H9 (cell line): ENCODE results near the gene USP9X. TPM values are rescaled to one million over a fixed set of nuclear protein-coding genes. Genes with fewer than 3 reads are reported as not detected.

ENCODE experiments used
- DNase-seq: peaks from one replicate; pipeline ENCODE4 v3.0.0-alpha.2; 2017
- H2AFZ ChIP-seq: one replicate; pipeline ENCODE4 v1.6.1; 2013; ENCODE audit warnings: mild to moderate bottlenecking, low read length, control low read depth, moderate library complexity
- H2AK5ac ChIP-seq: 2 replicates; pipeline ENCODE4 v1.6.1; 2013; ENCODE audit warnings: low read length, control low read depth, mixed read lengths; ENCODE audit not compliant: insufficient read length
- H2BK120ac ChIP-seq: one replicate; pipeline ENCODE4 v1.6.1; 2013; ENCODE audit warnings: low read depth, mild to moderate bottlenecking, low read length, control low read depth, inconsistent platforms; ENCODE audit not compliant: poor library complexity, severe bottlenecking
- H2BK12ac ChIP-seq: 2 replicates; pipeline ENCODE4 v1.6.1; 2013; ENCODE audit warnings: low read length, control low read depth, mixed read lengths, low read depth; ENCODE audit not compliant: insufficient read length
- H2BK15ac ChIP-seq: 2 replicates; pipeline ENCODE4 v1.6.1; 2013; ENCODE audit warnings: low read depth, low read length, control low read depth
- H2BK20ac ChIP-seq: one replicate; pipeline ENCODE4 v1.6.1; 2013; ENCODE audit warnings: low read depth, mild to moderate bottlenecking, low read length, control low read depth, inconsistent platforms; ENCODE audit not compliant: poor library complexity, severe bottlenecking
- H2BK5ac ChIP-seq: 2 replicates; pipeline ENCODE4 v1.6.1; 2013; ENCODE audit warnings: low read length, control low read depth, mixed read lengths; ENCODE audit not compliant: insufficient read length
- H3K14ac ChIP-seq: 2 replicates; pipeline ENCODE4 v1.6.1; 2013; ENCODE audit warnings: low read length, control low read depth; ENCODE audit not compliant: insufficient read depth
- H3K18ac ChIP-seq: 2 replicates; pipeline ENCODE4 v1.6.1; 2013; ENCODE audit warnings: low read depth, mild to moderate bottlenecking, mixed read lengths, low read length, control low read depth; ENCODE audit not compliant: insufficient read length
- H3K23ac ChIP-seq: 2 replicates; pipeline ENCODE4 v1.6.1; 2013; ENCODE audit warnings: low read length, control low read depth, mixed read lengths, low read depth; ENCODE audit not compliant: insufficient read length
- H3K23me2 ChIP-seq: 2 replicates; pipeline ENCODE4 v1.6.1; 2013; ENCODE audit warnings: low read depth, mild to moderate bottlenecking, mixed read lengths, low read length, control low read depth; ENCODE audit not compliant: insufficient read length, poor library complexity, severe bottlenecking
- H3K27ac ChIP-seq: 2 replicates; pipeline ENCODE4 v1.5.1; 2013; ENCODE audit warnings: low read length, control low read depth, mixed read lengths, low read depth; ENCODE audit not compliant: insufficient read length
- H3K27me3 ChIP-seq: 2 replicates; pipeline ENCODE4 v1.6.1; 2013; ENCODE audit warnings: low read length, control low read depth, inconsistent platforms; ENCODE audit not compliant: insufficient read depth
- H3K4ac ChIP-seq: 2 replicates; pipeline ENCODE4 v1.6.1; 2013; ENCODE audit warnings: low read depth, mild to moderate bottlenecking, control low read depth, inconsistent platforms, low read length, moderate library complexity
- H3K4me1 ChIP-seq: 2 replicates; pipeline ENCODE4 v1.6.1; 2013; ENCODE audit warnings: low read length, control low read depth, inconsistent platforms; ENCODE audit not compliant: insufficient read depth
- H3K4me2 ChIP-seq: 2 replicates; pipeline ENCODE4 v1.6.1; 2013; ENCODE audit warnings: low read length, control low read depth, mixed read lengths; ENCODE audit not compliant: insufficient read length, insufficient read depth
- H3K56ac ChIP-seq: 2 replicates; pipeline ENCODE4 v1.6.1; 2013; ENCODE audit warnings: low read depth, mild to moderate bottlenecking, mixed read lengths, low read length, control low read depth; ENCODE audit not compliant: insufficient read length
- H3K79me1 ChIP-seq: 2 replicates; pipeline ENCODE4 v1.6.1; 2013; ENCODE audit warnings: low read depth, mild to moderate bottlenecking, moderate library complexity, low read length, control low read depth, inconsistent platforms; ENCODE audit not compliant: insufficient read depth, poor library complexity, severe bottlenecking
- H3K79me2 ChIP-seq: 2 replicates; pipeline ENCODE4 v1.6.1; 2013; ENCODE audit warnings: low read length, control low read depth, inconsistent platforms; ENCODE audit not compliant: insufficient read depth
- H3K9ac ChIP-seq: 2 replicates; pipeline ENCODE4 v1.6.1; 2013; ENCODE audit warnings: low read length, control low read depth, mixed read lengths; ENCODE audit not compliant: insufficient read length; ENCODE audit errors: extremely low read depth
- H3K9me3 ChIP-seq: one replicate; pipeline ENCODE4 v1.6.1; 2013; ENCODE audit warnings: low read depth, low read length, inconsistent platforms; ENCODE audit not compliant: control insufficient read depth
- H3T11ph ChIP-seq: one replicate; pipeline ENCODE4 v1.6.1; 2013; ENCODE audit warnings: mild to moderate bottlenecking, low read length, control low read depth, inconsistent platforms
- H4K20me1 ChIP-seq: one replicate; pipeline ENCODE4 v1.6.1; 2013; ENCODE audit not compliant: control insufficient read depth, insufficient read length, insufficient read depth
- H4K5ac ChIP-seq: 2 replicates; pipeline ENCODE4 v1.6.1; 2013; ENCODE audit warnings: low read depth, mild to moderate bottlenecking, mixed read lengths, low read length, control low read depth; ENCODE audit not compliant: insufficient read length
- H4K8ac ChIP-seq: replicated peaks from 2 replicates; pipeline ENCODE4 v1.6.1; 2013; ENCODE audit warnings: low read length, control low read depth, mixed read lengths, low read depth; ENCODE audit not compliant: insufficient read length
- H4K91ac ChIP-seq: 2 replicates; pipeline ENCODE4 v1.6.1; 2013; ENCODE audit warnings: low read depth, mild to moderate bottlenecking, moderate library complexity, mixed read lengths, low read length, control low read depth; ENCODE audit not compliant: insufficient read length
- H3K27ac Mint-ChIP-seq, 3 experiments: 2 replicates in 2 of 3; 3 replicates in 1 of 3; pipeline ENCODE4 v1.8.0; 2020 to 2021; ENCODE audit warnings: mixed read lengths in 3 of 3, mild to moderate bottlenecking in 1 of 3, moderate library complexity in 1 of 3
- H3K27me3 Mint-ChIP-seq: 2 replicates; pipeline ENCODE4 v1.8.0; 2021; ENCODE audit warnings: low read depth, mild to moderate bottlenecking, moderate library complexity, mixed read lengths
- H3K36me3 Mint-ChIP-seq, 3 experiments: 2 replicates in 2 of 3; 3 replicates in 1 of 3; pipeline ENCODE4 v1.8.0; 2020 to 2021; ENCODE audit warnings: low read depth in 3 of 3, mixed read lengths in 3 of 3; ENCODE audit not compliant: insufficient read depth in 1 of 3
- H3K4me1 Mint-ChIP-seq, 2 experiments: 2 replicates each; pipeline ENCODE4 v1.8.0; 2020; ENCODE audit warnings: mixed read lengths in 2 of 2
- H3K4me3 Mint-ChIP-seq, 2 experiments: 2 replicates in 1 of 2; 3 replicates in 1 of 2; pipeline ENCODE4 v1.8.0; 2020 to 2021; ENCODE audit warnings: mild to moderate bottlenecking in 2 of 2, mixed read lengths in 2 of 2, moderate library complexity in 1 of 2
- H3K9me3 Mint-ChIP-seq, 2 experiments: 2 replicates in 1 of 2; 3 replicates in 1 of 2; pipeline ENCODE4 v1.8.0; 2020; ENCODE audit warnings: mild to moderate bottlenecking in 2 of 2, mixed read lengths in 2 of 2, moderate library complexity in 1 of 2
- WGBS: extraction: QIAGEN DNeasy Blood & Tissue Kit; methylation state at CpG from one replicate; pipeline ENCODE4 v1.1.7; 2013; ENCODE audit warnings: missing lambda C conversion rate, low lambda C conversion rate, mixed read lengths; ENCODE audit not compliant: insufficient read length; ENCODE audit errors: extremely low coverage; 5-methylcytosine and 5-hydroxymethylcytosine counted together
- total RNA-seq: library from RNA; stranded (reverse); gene quantifications from 2 replicates; pipeline ENCODE4 v1.2.1, GENCODE V29; 2021
- TF ChIP-seq, protein P1 (sequence below): fragments of 200-600 bp; sonication (generic); conservative IDR thresholded peaks from 3 replicates; pipeline ENCODE4 v1.8.0; 2021; ENCODE audit warnings: antibody characterized with exemption, mild to moderate bottlenecking

USP9X gene
- total RNA-seq, 1 experiment from 2014 or later: 284 TPM

DNA sequence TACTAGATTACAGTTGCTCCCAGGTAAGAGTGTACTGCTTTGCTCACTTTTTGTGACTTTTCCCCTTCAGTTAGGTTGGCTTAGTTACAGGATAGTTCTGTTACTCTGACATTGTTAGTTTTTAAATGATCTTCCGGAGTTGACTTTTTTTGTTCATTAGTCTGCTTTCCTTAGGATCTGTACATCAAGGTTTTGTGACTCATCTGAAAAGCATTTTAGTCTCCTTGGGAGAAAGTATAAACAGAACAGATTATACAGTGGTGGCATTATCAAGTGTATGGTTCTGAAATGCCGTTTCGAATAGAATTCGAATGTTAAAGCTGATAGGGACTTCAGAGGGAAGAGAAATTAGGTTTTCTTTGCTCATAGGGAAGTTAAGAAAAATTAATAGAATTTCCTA, 63.3 kb downstream of the USP9X start:
- H3K27ac ChIP-seq: no peak overlapping the region

More for the DNA sequence above, 63.3 kb downstream of the USP9X start:
- no peaks in the 10 kb centered on the region for H3K27me3 ChIP-seq
- H3K9ac ChIP-seq: no peak overlapping the region
- H3K14ac ChIP-seq: no peak overlapping the region
- H3K23me2 ChIP-seq: no peaks in the 10 kb centered on the region
- H3K4me1 Mint-ChIP-seq: peaks cover 0 to 4% of the 10 kb centered on the region in 2 experiments; a peak in 1 of 4 replicates
- H3K27ac Mint-ChIP-seq: peak overlapping the region in 1 of 3 experiments; percentile 26; a peak in 2 of 7 replicates
- no peak overlapping the region for H3T11ph ChIP-seq
- H3K27me3 Mint-ChIP-seq: no peaks in the 10 kb centered on the region
- no peak overlapping the region for H4K91ac ChIP-seq
- no peaks in the 10 kb centered on the region for H3K4me1 ChIP-seq
- H3K23ac ChIP-seq: no peak overlapping the region
- WGBS: no CpG with 5 or more reads among the region's 4 CpGs
- peaks cover 2% of the 10 kb centered on the region for H3K79me1 ChIP-seq
- DNase-seq: no peak
- no peak overlapping the region for H4K5ac ChIP-seq
- H3K18ac ChIP-seq: no peak overlapping the region
- no peak overlapping the region for H2BK12ac ChIP-seq
- H3K79me2 ChIP-seq: no peaks in the 10 kb centered on the region
- no peak overlapping the region for H2AK5ac ChIP-seq
- no peak overlapping the region for H2BK15ac ChIP-seq
- H2BK5ac ChIP-seq: no peak overlapping the region
- H3K4ac ChIP-seq: no peak overlapping the region
- H3K9me3 ChIP-seq: no peaks in the 10 kb centered on the region
- H3K56ac ChIP-seq: no peak overlapping the region
- H3K36me3 Mint-ChIP-seq: peaks cover 30 to 86% (median 78%) of the 10 kb centered on the region in 3 experiments
- H2BK120ac ChIP-seq: no peak overlapping the region
- H3K4me3 Mint-ChIP-seq: no peak overlapping the region
- H3K9me3 Mint-ChIP-seq: peaks cover 30 to 32% of the 10 kb centered on the region in 2 experiments
- H4K8ac ChIP-seq: no peak overlapping the region
- H4K20me1 ChIP-seq: no peaks in the 10 kb centered on the region
- H3K4me2 ChIP-seq: no peak overlapping the region
- no peak overlapping the region for H2AFZ ChIP-seq
- TF ChIP-seq, protein P1, sequence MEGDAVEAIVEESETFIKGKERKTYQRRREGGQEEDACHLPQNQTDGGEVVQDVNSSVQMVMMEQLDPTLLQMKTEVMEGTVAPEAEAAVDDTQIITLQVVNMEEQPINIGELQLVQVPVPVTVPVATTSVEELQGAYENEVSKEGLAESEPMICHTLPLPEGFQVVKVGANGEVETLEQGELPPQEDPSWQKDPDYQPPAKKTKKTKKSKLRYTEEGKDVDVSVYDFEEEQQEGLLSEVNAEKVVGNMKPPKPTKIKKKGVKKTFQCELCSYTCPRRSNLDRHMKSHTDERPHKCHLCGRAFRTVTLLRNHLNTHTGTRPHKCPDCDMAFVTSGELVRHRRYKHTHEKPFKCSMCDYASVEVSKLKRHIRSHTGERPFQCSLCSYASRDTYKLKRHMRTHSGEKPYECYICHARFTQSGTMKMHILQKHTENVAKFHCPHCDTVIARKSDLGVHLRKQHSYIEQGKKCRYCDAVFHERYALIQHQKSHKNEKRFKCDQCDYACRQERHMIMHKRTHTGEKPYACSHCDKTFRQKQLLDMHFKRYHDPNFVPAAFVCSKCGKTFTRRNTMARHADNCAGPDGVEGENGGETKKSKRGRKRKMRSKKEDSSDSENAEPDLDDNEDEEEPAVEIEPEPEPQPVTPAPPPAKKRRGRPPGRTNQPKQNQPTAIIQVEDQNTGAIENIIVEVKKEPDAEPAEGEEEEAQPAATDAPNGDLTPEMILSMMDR: no peak
- H2BK20ac ChIP-seq: no peak overlapping the region
